GM23248 (cell line): ENCODE results near the gene PDCD10.

ENCODE experiments used
- EZH2 ChIP-seq: fragments of 200-600 bp; sonication (generic); IDR thresholded peaks from 2 replicates; pipeline ENCODE4 v1.6.1; 2018; ENCODE audit warnings: antibody characterized with exemption, mild to moderate bottlenecking; ENCODE audit not compliant: insufficient read depth, poor library complexity, severe bottlenecking
- EZH2phosphoT487 ChIP-seq: fragments of 200-600 bp; sonication (generic); IDR thresholded peaks from 2 replicates; pipeline ENCODE4 v1.6.1; 2018; ENCODE audit warnings: antibody characterized with exemption, moderate library complexity, mild to moderate bottlenecking, low read depth; ENCODE audit not compliant: insufficient read depth

DNA sequence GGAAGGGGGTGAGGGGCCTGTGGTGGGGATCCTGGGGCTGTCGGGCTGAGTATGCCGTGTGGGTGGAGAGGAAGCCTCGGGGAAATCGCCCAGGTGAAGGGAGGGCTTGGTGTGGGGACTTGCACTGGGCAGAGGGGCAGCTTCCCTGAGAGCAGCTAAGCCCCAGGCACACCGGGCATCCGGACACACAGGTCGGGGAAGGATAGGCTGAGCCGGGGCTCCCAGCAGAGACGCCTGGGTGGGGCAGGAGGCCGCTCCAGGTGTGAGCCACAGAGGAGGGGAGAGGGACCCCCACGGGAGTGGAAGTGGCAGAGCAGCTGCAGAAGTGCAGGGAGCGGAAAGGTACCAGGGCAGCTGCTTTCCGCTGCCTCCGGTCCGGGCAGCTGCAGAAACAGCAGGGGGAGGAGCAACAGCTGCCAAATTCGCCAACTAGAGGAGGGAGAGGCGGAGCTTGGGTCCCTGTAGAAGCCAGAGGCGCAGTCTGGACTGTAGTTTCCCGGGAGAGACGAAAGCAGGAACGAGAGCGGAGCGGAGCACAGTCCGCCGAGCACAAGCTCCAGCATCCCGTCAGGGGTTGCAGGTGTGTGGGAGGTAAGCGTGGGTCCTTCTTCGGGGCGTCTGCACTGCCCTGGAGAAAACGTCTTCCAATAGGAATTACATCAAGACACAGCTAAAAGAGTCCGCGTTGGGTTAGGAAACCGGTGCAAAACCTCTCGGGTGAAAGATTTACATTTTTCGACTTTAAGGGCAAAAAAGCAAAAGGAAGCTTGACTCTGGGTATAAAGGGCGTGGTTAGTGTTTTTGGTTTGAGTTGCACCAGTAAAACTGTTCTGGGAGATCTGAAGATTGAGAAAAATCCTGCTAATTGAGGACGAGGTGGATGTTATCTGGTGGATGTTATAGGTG lies 794 bp upstream of the PDCD10 start, which contains the start of gene SERPINI1:
- TF ChIP-seq EZH2phosphoT487 (no peak), EZH2 (no peak)
